Measurements from ENCODE around the gene CEPT1.

CEPT1 gene

GRCh38 chr1:111179968-111180533, 40.0 kb downstream of the CEPT1 start:
- Histone ChIP-seq H3K27ac (ENCODE audit: low read depth, low read length) (no peak overlapping the region), H3F3A (ENCODE audit: control insufficient read depth, insufficient read depth) (peaks cover 4% of the 10 kb centered on the region; the same call in 1 of the 2 replicates), H3K9me3 (ENCODE audit: control insufficient read depth, insufficient read depth, low read length) (no peaks in the 10 kb centered on the region), H3K4me2 (ENCODE audit: low read length) (no peak overlapping the region), H3K4me3 (ENCODE audit: low read length) (no peak overlapping the region), H3K27me3 (ENCODE audit: control insufficient read depth, low read length) (no peaks in the 10 kb centered on the region), H3K36me3 (ENCODE audit: control insufficient read depth, low read length) (peaks cover 72% of the 10 kb centered on the region), H3K9me2 (replicated peaks; ENCODE audit: control insufficient read depth, low read length) (no peaks in the 10 kb centered on the region), H4K20me1 (ENCODE audit: control insufficient read depth, insufficient read depth, low read depth, low read length) (no peaks in the 10 kb centered on the region), H3K79me2 (ENCODE audit: control insufficient read depth, low read length) (no peaks in the 10 kb centered on the region), H3K4me1 (ENCODE audit: control insufficient read depth, low read length) (peaks cover 15% of the 10 kb centered on the region)
- TF ChIP-seq CTCF (IDR thresholded peaks at IDR 0.05; ENCODE audit: low read depth, low read length, poor library complexity, severe bottlenecking) (no peak), EZH2phosphoT487 (IDR thresholded peaks at IDR 0.05; ENCODE audit: borderline replicate concordance, low read length) (no peak)

- peaks cover 4% of the 10 kb centered on the region; the same call in 1 of the 2 replicates for H3F3A ChIP-seq (ENCODE audit: control insufficient read depth, insufficient read depth)
- H3K9me2 ChIP-seq (replicated peaks; ENCODE audit: control insufficient read depth, low read length), result no peaks in the 10 kb centered on the region
- no peaks in the 10 kb centered on the region for H3K9me3 ChIP-seq (ENCODE audit: control insufficient read depth, insufficient read depth, low read length)
- H3K4me1 ChIP-seq (ENCODE audit: control insufficient read depth, low read length), result 0 out of 2 replicates have a peak, but pooled peaks cover 3% of the 10 kb centered on the region
- H3K27me3 ChIP-seq (ENCODE audit: control insufficient read depth, low read length), result no peaks in the 10 kb centered on the region
- no peak overlapping the region for H3K4me2 ChIP-seq (ENCODE audit: low read length)
- peaks cover 72% of the 10 kb centered on the region for H3K36me3 ChIP-seq (ENCODE audit: control insufficient read depth, low read length)
- TF ChIP-seq EZH2phosphoT487 (IDR thresholded peaks at IDR 0.05; ENCODE audit: borderline replicate concordance, low read length), result no peak
- H3K27ac ChIP-seq (ENCODE audit: low read depth, low read length), result no peak overlapping the region
- H3K79me2 ChIP-seq (ENCODE audit: control insufficient read depth, low read length), result no peaks in the 10 kb centered on the region
- no peaks in the 10 kb centered on the region for H4K20me1 ChIP-seq (ENCODE audit: control insufficient read depth, insufficient read depth, low read depth, low read length)
- H3K4me3 ChIP-seq (ENCODE audit: low read length), result no peak overlapping the region
Measured at GRCh38 chr1:111182052-111182451, 42.0 kb downstream of the CEPT1 start.

- H3K4me1 ChIP-seq (ENCODE audit: control insufficient read depth, low read length), result 0 out of 2 replicates have a peak, but pooled peaks cover 3% of the 10 kb centered on the region
- no peak overlapping the region for H3K4me2 ChIP-seq (ENCODE audit: low read length)
- H4K20me1 ChIP-seq (ENCODE audit: control insufficient read depth, insufficient read depth, low read depth, low read length), result no peaks in the 10 kb centered on the region
- H3K27ac ChIP-seq (ENCODE audit: low read depth, low read length), result no peak overlapping the region
- no peak overlapping the region for H3K4me3 ChIP-seq (ENCODE audit: low read length)
- H3K79me2 ChIP-seq (ENCODE audit: control insufficient read depth, low read length), result no peaks in the 10 kb centered on the region
- H3K9me3 ChIP-seq (ENCODE audit: control insufficient read depth, insufficient read depth, low read length), result no peaks in the 10 kb centered on the region
- H3K9me2 ChIP-seq (replicated peaks; ENCODE audit: control insufficient read depth, low read length), result no peaks in the 10 kb centered on the region
- no peak for TF ChIP-seq CTCF (IDR thresholded peaks at IDR 0.05; ENCODE audit: low read depth, low read length, poor library complexity, severe bottlenecking)
- TF ChIP-seq EZH2phosphoT487 (IDR thresholded peaks at IDR 0.05; ENCODE audit: borderline replicate concordance, low read length), result no peak
- peaks cover 74% of the 10 kb centered on the region for H3K36me3 ChIP-seq (ENCODE audit: control insufficient read depth, low read length)
- no peaks in the 10 kb centered on the region for H3K27me3 ChIP-seq (ENCODE audit: control insufficient read depth, low read length)
- H3F3A ChIP-seq (ENCODE audit: control insufficient read depth, insufficient read depth), result peaks cover 4% of the 10 kb centered on the region; the same call in 1 of the 2 replicates
Measured at GRCh38 chr1:111183308-111184069, 43.5 kb downstream of the CEPT1 start.

GRCh38 chr1:111184663-111185062, 44.6 kb downstream of the CEPT1 start:
- Histone ChIP-seq H3K9me2 (replicated peaks; ENCODE audit: control insufficient read depth, low read length) (no peaks in the 10 kb centered on the region), H3K9me3 (ENCODE audit: control insufficient read depth, insufficient read depth, low read length) (no peaks in the 10 kb centered on the region), H3K27me3 (ENCODE audit: control insufficient read depth, low read length) (no peaks in the 10 kb centered on the region), H3K4me3 (ENCODE audit: low read length) (no peak overlapping the region), H3K4me1 (ENCODE audit: control insufficient read depth, low read length) (0 out of 2 replicates have a peak, but pooled peaks cover 3% of the 10 kb centered on the region), H3K27ac (ENCODE audit: low read depth, low read length) (no peak overlapping the region), H4K20me1 (ENCODE audit: control insufficient read depth, insufficient read depth, low read depth, low read length) (no peaks in the 10 kb centered on the region), H3K79me2 (ENCODE audit: control insufficient read depth, low read length) (no peaks in the 10 kb centered on the region), H3K4me2 (ENCODE audit: low read length) (no peak overlapping the region), H3F3A (ENCODE audit: control insufficient read depth, insufficient read depth) (peaks cover 4% of the 10 kb centered on the region; the same call in 1 of the 2 replicates), H3K36me3 (ENCODE audit: control insufficient read depth, low read length) (peaks cover 75% of the 10 kb centered on the region)
- TF ChIP-seq EZH2phosphoT487 (IDR thresholded peaks at IDR 0.05; ENCODE audit: borderline replicate concordance, low read length), result no peak
- TF ChIP-seq CTCF (IDR thresholded peaks at IDR 0.05; ENCODE audit: low read depth, low read length, poor library complexity, severe bottlenecking), result no peak
